ENCODE data around the gene VSTM4. TPM values are rescaled to one million over a fixed set of nuclear protein-coding genes. Genes with fewer than 3 reads are reported as not detected.
A peak's percentile ranks its signal among the peaks of the same experiment; 100 is the strongest.

The VSTM4 gene
- total and polyA plus RNA-seq, 2 experiments from 2014 or later = 0.21 to 0.66 TPM

GRCh38 chr10:49000437-49001398 lies 114.6 kb downstream of the VSTM4 start:
- no peak for TF ChIP-seq POLR2AphosphoS5 (IDR thresholded peaks at IDR 0.05; ENCODE audit: low read depth)
- no peak for TF ChIP-seq CREB1 (CRISPR knock-in tag; IDR thresholded peaks at IDR 0.05; ENCODE audit: low read depth)
- TF ChIP-seq NANOG (IDR thresholded peaks at IDR 0.05; ENCODE audit: borderline replicate concordance) = no peak
- no peak for TF ChIP-seq STAT1 (IDR thresholded peaks at IDR 0.05; ENCODE audit: unreplicated experiment)
- no peak for TF ChIP-seq ZNF114 (CRISPR knock-in tag; IDR thresholded peaks at IDR 0.05)
- no peak for TF ChIP-seq EZH2phosphoT487 (IDR thresholded peaks at IDR 0.05; ENCODE audit: unreplicated experiment)
- no peak for TF ChIP-seq ZNF462 (CRISPR knock-in tag; IDR thresholded peaks at IDR 0.05)
- TF ChIP-seq REST (IDR thresholded peaks at IDR 0.05; ENCODE audit: unreplicated experiment) = no peak
- no peak for TF ChIP-seq JUNB (IDR thresholded peaks at IDR 0.05; ENCODE audit: unreplicated experiment)
- TF ChIP-seq EZH2 (IDR thresholded peaks at IDR 0.05; ENCODE audit: low read depth, unreplicated experiment) = no peak
- no peak for TF ChIP-seq CTCF (conservative IDR thresholded peaks at IDR 0.05; ENCODE audit: low read depth in 2 of 2)
- TF ChIP-seq ETS1 (IDR thresholded peaks at IDR 0.05) = no peak
- no peak for TF ChIP-seq ZNF331 (CRISPR knock-in tag; IDR thresholded peaks at IDR 0.05; ENCODE audit: low read depth)
- Histone ChIP-seq H4K20me1 (replicated peaks; ENCODE audit: insufficient read depth) (no peaks in the 10 kb centered on the region), H3K4me2 (no peak overlapping the region), H3K4me3 (no peak overlapping the region), H2AFZ (peak overlapping the region; percentile 57; the same call in 1 of the 2 replicates), H3K9me2 (ENCODE audit: insufficient read depth) (no peaks in the 10 kb centered on the region), H3K4me1 (ENCODE audit: insufficient read depth) (no peaks in the 10 kb centered on the region), H3K27ac (ENCODE audit: low read depth) (no peak overlapping the region), H3K27me3 (ENCODE audit: insufficient read depth) (no peaks in the 10 kb centered on the region), H3F3A (replicated peaks; ENCODE audit: low read depth) (no peaks in the 10 kb centered on the region), H3K79me2 (replicated peaks; ENCODE audit: insufficient read depth) (no peaks in the 10 kb centered on the region), H3K36me3 (ENCODE audit: insufficient read depth) (no peaks in the 10 kb centered on the region)
- peaks cover 9% of the 10 kb centered on the region for H3K4me1 Mint-ChIP-seq
- peaks cover 5% of the 10 kb centered on the region for H3K27me3 Mint-ChIP-seq (ENCODE audit: insufficient read depth, low read depth, poor library complexity)
- H3K27ac Mint-ChIP-seq = peak overlapping the region; percentile 7; the same call in 1 of the 2 replicates
- H3K4me3 Mint-ChIP-seq = no peak overlapping the region
- peaks cover 4% of the 10 kb centered on the region; the same call in 1 of the 3 replicates for H3K9me3 Mint-ChIP-seq
- no peaks in the 10 kb centered on the region for H3K36me3 Mint-ChIP-seq (ENCODE audit: low read depth)
- DNase-seq (ENCODE audit: low spot score) (no peak), ATAC-seq (no peak)

Measured in GM23338 (cell line).